ENCODE measurements around the gene DCLK1.

The DCLK1 gene

GRCh38 chr13:35858665-35859064, 272.5 kb downstream of the DCLK1 start:
- no peak for TF ChIP-seq CTCF (IDR thresholded peaks at IDR 0.05)

- TF ChIP-seq CTCF (IDR thresholded peaks at IDR 0.05) = no peak
These were observed 273.4 kb downstream of the DCLK1 start for GRCh38 chr13:35857769-35858168.

- TF ChIP-seq CTCF (IDR thresholded peaks at IDR 0.05) = no peak
These were observed 274.3 kb downstream of the DCLK1 start for GRCh38 chr13:35856721-35857364.

- TF ChIP-seq CTCF (IDR thresholded peaks at IDR 0.05) = no peak
These were observed 275.1 kb downstream of the DCLK1 start for GRCh38 chr13:35856084-35856483.

- no peak for TF ChIP-seq CTCF (IDR thresholded peaks at IDR 0.05)
These were observed 275.6 kb downstream of the DCLK1 start for GRCh38 chr13:35855531-35856019.

DNA sequence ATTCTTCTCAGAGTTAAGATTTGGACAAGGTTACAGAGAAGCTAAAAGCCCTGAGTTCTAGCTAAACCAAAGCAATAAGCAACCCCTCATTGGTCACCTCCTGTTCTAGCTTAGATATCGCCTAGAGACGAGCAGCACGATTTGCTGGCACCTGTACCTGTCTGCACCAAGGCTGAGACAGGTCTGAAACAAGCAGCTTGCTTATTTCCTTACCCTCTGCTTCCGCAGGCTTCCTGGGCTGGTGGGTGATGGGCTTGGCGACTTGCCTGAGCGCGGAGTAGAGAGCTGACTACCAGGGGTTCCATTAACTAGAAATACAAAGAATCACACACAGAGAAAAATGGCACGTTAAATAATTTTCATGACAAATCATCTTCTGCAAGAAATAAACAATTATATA, 276.9 kb downstream of the DCLK1 start:
- TF ChIP-seq CTCF (IDR thresholded peaks at IDR 0.05) = no peak

DNA sequence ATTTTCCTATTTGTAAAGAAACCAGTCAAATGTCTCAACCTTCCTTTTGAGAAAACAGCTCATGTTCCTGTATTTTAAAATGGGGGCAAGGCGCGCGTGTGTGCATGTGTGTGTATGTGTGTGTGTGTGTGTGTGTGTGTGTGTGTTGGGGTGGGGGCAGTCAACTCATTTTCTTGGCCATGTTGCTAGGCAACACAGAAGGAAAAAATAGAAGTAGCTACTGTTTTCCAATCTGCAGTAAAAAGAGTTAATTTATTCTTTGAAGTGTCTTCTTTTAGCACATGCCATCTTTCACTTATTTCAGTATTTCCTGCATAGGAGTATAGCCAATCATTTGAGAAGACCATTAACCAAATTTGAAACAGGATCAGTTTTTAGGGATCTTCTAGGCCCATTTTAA, 279.3 kb downstream of the DCLK1 start:
- no peak for TF ChIP-seq CTCF (IDR thresholded peaks at IDR 0.05)

- no peak for TF ChIP-seq CTCF (IDR thresholded peaks at IDR 0.05)
These were observed 279.8 kb downstream of the DCLK1 start for GRCh38 chr13:35851356-35851755.
